Panc1 (cell line): Measurements from ENCODE around the gene CADPS2. TPM values are rescaled to one million over a fixed set of nuclear protein-coding genes. Genes with fewer than 3 reads are reported as not detected.

Source experiments
- ATAC-seq: fragments of 200-7000 bp; cut with Tn5 transposase; 2 replicates; pipeline ENCODE4 v1.9.1; 2020; ENCODE audit warnings: mild to moderate bottlenecking, moderate library complexity
- BruUV-seq: library from RNA; stranded (reverse); fragments of 400-500 nt; replicated peaks from 2 replicates; lab custom pipeline; 2021; lab: Mats Ljungman, UMichigan
- CTCF ChIA-PET: fragments of 300-600 bp; sonication (Branson Sonifier 250); formaldehyde crosslinking; loops from one replicate; lab custom pipeline; 2022; ENCODE audit warnings: antibody characterized with exemption; lab: Charles Lee
- POLR2A ChIA-PET: fragments of 300-600 bp; sonication (Branson Sonifier 250); formaldehyde crosslinking; loops from one replicate; lab custom pipeline; 2022; ENCODE audit warnings: antibody characterized with exemption; lab: Charles Lee
- DNase-seq: peaks from one replicate; pipeline ENCODE4 v3.0.0-alpha.2; 2010; ENCODE audit warnings: low read depth, low spot score
- H3K27ac ChIP-seq: 2 replicates; pipeline ENCODE4 v1.5.1; 2011; ENCODE audit warnings: mild to moderate bottlenecking, low read length, inconsistent platforms
- H3K27me3 ChIP-seq: fragments of 200-500 bp; sonication (Bioruptor generic); 2 replicates; pipeline ENCODE4 v1.6.0; 2014; ENCODE audit warnings: low read length, inconsistent platforms; ENCODE audit not compliant: control insufficient read depth, insufficient read depth
- H3K36me3 ChIP-seq: fragments of 200-500 bp; sonication (Bioruptor generic); 2 replicates; pipeline ENCODE4 v1.5.1; 2014; ENCODE audit warnings: inconsistent platforms, mild to moderate bottlenecking, low read length, moderate library complexity; ENCODE audit not compliant: control insufficient read depth, insufficient read depth
- H3K4me1 ChIP-seq: 2 replicates; pipeline ENCODE4 v1.5.1; 2011; ENCODE audit warnings: inconsistent platforms, mild to moderate bottlenecking, low read length, moderate library complexity; ENCODE audit not compliant: control insufficient read depth, insufficient read depth
- H3K4me3 ChIP-seq, 2 experiments: 2 replicates each; pipeline ENCODE4 v1.5.1; 2011 to 2012; ENCODE audit warnings: low read depth in 2 of 2, low read length in 2 of 2, mild to moderate bottlenecking in 2 of 2, inconsistent platforms in 1 of 2, moderate library complexity in 1 of 2
- H3K9me3 ChIP-seq: fragments of 200-500 bp; sonication (Bioruptor generic); 2 replicates; pipeline ENCODE4 v1.5.1; 2014; ENCODE audit warnings: low read depth, mild to moderate bottlenecking, inconsistent platforms, low read length, moderate library complexity; ENCODE audit not compliant: control insufficient read depth, insufficient read depth
- POLR2AphosphoS5 ChIP-seq: IDR thresholded peaks from 2 replicates; pipeline ENCODE4 v1.6.1; 2012; ENCODE audit warnings: mild to moderate bottlenecking, low read depth, low read length, moderate library complexity
- REST ChIP-seq, 2 experiments: IDR thresholded peaks; 2 replicates each; pipeline ENCODE4 v1.6.1; 2011 to 2012; ENCODE audit warnings: low read depth in 2 of 2, control low read depth in 1 of 2, low read length in 1 of 2, mild to moderate bottlenecking in 1 of 2, moderate library complexity in 1 of 2; ENCODE audit not compliant: insufficient read depth in 1 of 2
- SIN3A ChIP-seq: IDR thresholded peaks from 2 replicates; pipeline ENCODE4 v1.6.1; 2012; ENCODE audit warnings: low read depth, mild to moderate bottlenecking, low read length, moderate library complexity, borderline replicate concordance; ENCODE audit not compliant: insufficient read depth
- TCF7L2 ChIP-seq: IDR thresholded peaks from 2 replicates; pipeline ENCODE4 v1.6.1; 2011; ENCODE audit warnings: mild to moderate bottlenecking, low read depth, low read length, inconsistent platforms
- in situ Hi-C: cut with HindIII; loops from 2 replicates; pipeline ENCODE4 v1.10.0; 2016; ENCODE audit warnings: low sequenced_read_pairs, low pct_unique_long_range_greater_than_20kb
- intact Hi-C: fragments of 100-400 bp; cut with micrococcal nuclease; formaldehyde crosslinking; loops from one replicate; pipeline ENCODE4 v1.10.0; 2022; ENCODE audit not compliant: unreplicated experiment
- total RNA-seq: library from RNA; stranded (reverse); gene quantifications from one replicate; pipeline ENCODE4 v1.2.1, GENCODE V29; 2021; ENCODE audit not compliant: unreplicated experiment
- TF ChIP-seq, protein P1 (sequence below): fragments of 450-650 bp; IDR thresholded peaks from 2 replicates; pipeline ENCODE4 v1.5.1; 2017; ENCODE audit warnings: mild to moderate bottlenecking

Gene CADPS2
- total RNA-seq, 1 experiment from 2014 or later, result 1.6 TPM

DNA sequence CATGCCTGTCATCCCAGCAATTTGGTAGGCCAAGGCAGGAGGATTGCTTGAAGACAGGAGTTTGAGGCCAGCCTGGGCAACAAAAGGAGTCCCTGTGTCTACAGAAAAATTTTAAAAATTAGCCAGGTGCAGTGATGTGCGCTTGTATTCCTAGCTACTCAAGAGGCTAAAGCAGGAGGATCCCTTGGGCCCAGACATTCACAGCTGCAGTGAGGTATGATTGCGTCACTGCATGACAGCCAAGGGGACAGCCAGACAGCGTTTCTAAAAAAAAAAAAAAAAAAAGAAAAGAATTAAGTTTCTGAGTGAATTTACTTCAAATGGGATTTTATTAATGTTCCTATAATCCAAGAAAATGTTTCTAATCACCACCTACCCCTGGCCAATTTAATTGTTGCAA lies 96.1 kb downstream of the CADPS2 start:
- Histone ChIP-seq H3K4me1 (no peaks in the 10 kb centered on the region), H3K36me3 (no peaks in the 10 kb centered on the region), H3K27me3 (no peaks in the 10 kb centered on the region), H3K4me3 (no peak overlapping the region), H3K27ac (no peak overlapping the region), H3K9me3 (no peaks in the 10 kb centered on the region)
- DNase-seq (no peak), ATAC-seq (no peak)
- intact Hi-C loops, result no loop called here
- no peak for TF ChIP-seq POLR2AphosphoS5
- TF ChIP-seq REST (IDR thresholded peaks at IDR 0.05; ENCODE audit: insufficient read depth in 1 of 2, low read depth in 2 of 2, low read length in 1 of 2), result no peak
- TF ChIP-seq, protein P1, sequence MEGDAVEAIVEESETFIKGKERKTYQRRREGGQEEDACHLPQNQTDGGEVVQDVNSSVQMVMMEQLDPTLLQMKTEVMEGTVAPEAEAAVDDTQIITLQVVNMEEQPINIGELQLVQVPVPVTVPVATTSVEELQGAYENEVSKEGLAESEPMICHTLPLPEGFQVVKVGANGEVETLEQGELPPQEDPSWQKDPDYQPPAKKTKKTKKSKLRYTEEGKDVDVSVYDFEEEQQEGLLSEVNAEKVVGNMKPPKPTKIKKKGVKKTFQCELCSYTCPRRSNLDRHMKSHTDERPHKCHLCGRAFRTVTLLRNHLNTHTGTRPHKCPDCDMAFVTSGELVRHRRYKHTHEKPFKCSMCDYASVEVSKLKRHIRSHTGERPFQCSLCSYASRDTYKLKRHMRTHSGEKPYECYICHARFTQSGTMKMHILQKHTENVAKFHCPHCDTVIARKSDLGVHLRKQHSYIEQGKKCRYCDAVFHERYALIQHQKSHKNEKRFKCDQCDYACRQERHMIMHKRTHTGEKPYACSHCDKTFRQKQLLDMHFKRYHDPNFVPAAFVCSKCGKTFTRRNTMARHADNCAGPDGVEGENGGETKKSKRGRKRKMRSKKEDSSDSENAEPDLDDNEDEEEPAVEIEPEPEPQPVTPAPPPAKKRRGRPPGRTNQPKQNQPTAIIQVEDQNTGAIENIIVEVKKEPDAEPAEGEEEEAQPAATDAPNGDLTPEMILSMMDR, result no peak
- no peak for TF ChIP-seq SIN3A
- TF ChIP-seq TCF7L2, result no peak
- ChIA-PET CTCF (no interaction called here), POLR2A (no interaction called here)
- no TSS peak for BruUV-seq
- in situ Hi-C loops, result no loop called here

DNA sequence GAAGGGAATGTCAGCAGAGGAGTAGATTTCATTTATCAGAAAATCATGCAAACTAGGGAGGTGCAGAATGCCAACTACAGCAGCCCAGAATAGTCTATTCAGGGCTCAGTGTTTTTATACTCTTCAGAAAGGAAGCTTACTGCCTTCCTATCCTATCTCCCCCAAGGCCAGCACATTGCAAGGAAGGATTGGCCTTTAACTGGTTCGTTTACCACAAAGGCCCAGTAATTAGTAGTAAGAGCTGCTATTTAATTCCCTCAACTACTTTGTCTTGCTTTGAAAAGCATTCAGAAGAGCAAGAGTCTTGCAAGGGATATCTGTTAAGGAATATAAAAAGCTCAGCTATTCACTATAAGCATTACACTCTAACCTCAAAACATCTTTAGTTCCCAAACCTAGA lies 97.1 kb downstream of the CADPS2 start:
- Histone ChIP-seq H3K4me3 (no peak overlapping the region), H3K4me1 (no peaks in the 10 kb centered on the region), H3K27ac (no peak overlapping the region), H3K27me3 (no peaks in the 10 kb centered on the region), H3K9me3 (no peaks in the 10 kb centered on the region), H3K36me3 (no peaks in the 10 kb centered on the region)
- POLR2A ChIA-PET, result no interaction called here
- in situ Hi-C loops, result no loop called here
- CTCF ChIA-PET, result no interaction called here
- intact Hi-C loops, result no loop called here
- no TSS peak for BruUV-seq
- no peak for DNase-seq
- no peak for ATAC-seq
- TF ChIP-seq POLR2AphosphoS5 (no peak), REST (IDR thresholded peaks at IDR 0.05; ENCODE audit: insufficient read depth in 1 of 2, low read depth in 2 of 2, low read length in 1 of 2) (no peak)
